AG04449 (cell line): ENCODE data around the gene PCDHGA1.
"Not testable (repeated sequence)": the region's sequence is repeated elsewhere in the genome, so short reads cannot be mapped to it uniquely, and the experiment has no call there.

Experiments used
- CTCF ChIA-PET: fragments of 350-600 bp; formaldehyde crosslinking; extraction: SDS; loops from one replicate; lab custom pipeline; 2021; ENCODE audit warnings: antibody characterized with exemption; lab: Yijun Ruan, JAX
- POLR2A ChIA-PET: fragments of 400-600, 350-600 bp; formaldehyde crosslinking; extraction: SDS; loops from one replicate; lab custom pipeline; 2020; ENCODE audit warnings: antibody characterized with exemption, inconsistent platforms; lab: Yijun Ruan, JAX
- DNase-seq: peaks from one replicate; pipeline ENCODE4 v3.0.0-alpha.2; 2010; ENCODE audit warnings: low read depth, low spot score
- H3K4me3 ChIP-seq: 2 replicates; pipeline ENCODE4 v1.5.1; 2011; ENCODE audit warnings: low read depth, mild to moderate bottlenecking, control low read depth, low read length
- TF ChIP-seq, protein P1 (sequence below): IDR thresholded peaks from one replicate; pipeline ENCODE4 v1.5.1; 2011; ENCODE audit warnings: mild to moderate bottlenecking, moderate library complexity, low read length, control low read depth, inconsistent platforms; ENCODE audit not compliant: insufficient read depth; ENCODE audit errors: missing control alignments

The PCDHGA1 gene

DNA sequence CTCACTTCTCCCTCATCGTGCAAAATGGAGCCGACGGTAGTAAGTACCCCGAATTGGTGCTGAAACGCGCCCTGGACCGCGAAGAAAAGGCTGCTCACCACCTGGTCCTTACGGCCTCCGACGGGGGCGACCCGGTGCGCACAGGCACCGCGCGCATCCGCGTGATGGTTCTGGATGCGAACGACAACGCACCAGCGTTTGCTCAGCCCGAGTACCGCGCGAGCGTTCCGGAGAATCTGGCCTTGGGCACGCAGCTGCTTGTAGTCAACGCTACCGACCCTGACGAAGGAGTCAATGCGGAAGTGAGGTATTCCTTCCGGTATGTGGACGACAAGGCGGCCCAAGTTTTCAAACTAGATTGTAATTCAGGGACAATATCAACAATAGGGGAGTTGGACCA, 101.0 kb downstream of the PCDHGA1 start:
- POLR2A ChIA-PET = interaction anchor here (1.6 kb wide), 1 partner anchor 126 kb away, joined by 11 read pairs; no protein-coding TSS in a partner anchor
- H3K4me3 ChIP-seq = peak overlapping the region; percentile 38
- no peak for DNase-seq
- CTCF ChIA-PET = interaction anchor here (1.2 to 9.2 kb wide), 25 partner anchors 8 to 137 kb away, joined by 3 to 196 read pairs (median 7); partner anchors contain the start of genes PCDHGA10, PCDHGA11, PCDHGA2 and PCDHGB3
- TF ChIP-seq, protein P1, sequence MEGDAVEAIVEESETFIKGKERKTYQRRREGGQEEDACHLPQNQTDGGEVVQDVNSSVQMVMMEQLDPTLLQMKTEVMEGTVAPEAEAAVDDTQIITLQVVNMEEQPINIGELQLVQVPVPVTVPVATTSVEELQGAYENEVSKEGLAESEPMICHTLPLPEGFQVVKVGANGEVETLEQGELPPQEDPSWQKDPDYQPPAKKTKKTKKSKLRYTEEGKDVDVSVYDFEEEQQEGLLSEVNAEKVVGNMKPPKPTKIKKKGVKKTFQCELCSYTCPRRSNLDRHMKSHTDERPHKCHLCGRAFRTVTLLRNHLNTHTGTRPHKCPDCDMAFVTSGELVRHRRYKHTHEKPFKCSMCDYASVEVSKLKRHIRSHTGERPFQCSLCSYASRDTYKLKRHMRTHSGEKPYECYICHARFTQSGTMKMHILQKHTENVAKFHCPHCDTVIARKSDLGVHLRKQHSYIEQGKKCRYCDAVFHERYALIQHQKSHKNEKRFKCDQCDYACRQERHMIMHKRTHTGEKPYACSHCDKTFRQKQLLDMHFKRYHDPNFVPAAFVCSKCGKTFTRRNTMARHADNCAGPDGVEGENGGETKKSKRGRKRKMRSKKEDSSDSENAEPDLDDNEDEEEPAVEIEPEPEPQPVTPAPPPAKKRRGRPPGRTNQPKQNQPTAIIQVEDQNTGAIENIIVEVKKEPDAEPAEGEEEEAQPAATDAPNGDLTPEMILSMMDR = no peak

DNA sequence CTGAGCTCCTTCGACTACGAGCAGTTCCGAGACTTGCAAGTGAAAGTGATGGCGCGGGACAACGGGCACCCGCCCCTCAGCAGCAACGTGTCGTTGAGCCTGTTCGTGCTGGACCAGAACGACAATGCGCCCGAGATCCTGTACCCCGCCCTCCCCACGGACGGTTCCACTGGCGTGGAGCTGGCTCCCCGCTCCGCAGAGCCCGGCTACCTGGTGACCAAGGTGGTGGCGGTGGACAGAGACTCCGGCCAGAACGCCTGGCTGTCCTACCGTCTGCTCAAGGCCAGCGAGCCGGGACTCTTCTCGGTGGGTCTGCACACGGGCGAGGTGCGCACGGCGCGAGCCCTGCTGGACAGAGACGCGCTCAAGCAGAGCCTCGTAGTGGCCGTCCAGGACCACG, 102.0 kb downstream of the PCDHGA1 start:
- CTCF ChIA-PET = interaction anchor here (1.1 to 9.2 kb wide), 7 partner anchors 11 to 126 kb away, joined by 3 to 196 read pairs (median 24); partner anchors contain the start of genes PCDHGA10, PCDHGA11, PCDHGB3 and PCDHGB7
- POLR2A ChIA-PET, H3K4me3 ChIP-seq: not testable (repeated sequence)

DNA sequence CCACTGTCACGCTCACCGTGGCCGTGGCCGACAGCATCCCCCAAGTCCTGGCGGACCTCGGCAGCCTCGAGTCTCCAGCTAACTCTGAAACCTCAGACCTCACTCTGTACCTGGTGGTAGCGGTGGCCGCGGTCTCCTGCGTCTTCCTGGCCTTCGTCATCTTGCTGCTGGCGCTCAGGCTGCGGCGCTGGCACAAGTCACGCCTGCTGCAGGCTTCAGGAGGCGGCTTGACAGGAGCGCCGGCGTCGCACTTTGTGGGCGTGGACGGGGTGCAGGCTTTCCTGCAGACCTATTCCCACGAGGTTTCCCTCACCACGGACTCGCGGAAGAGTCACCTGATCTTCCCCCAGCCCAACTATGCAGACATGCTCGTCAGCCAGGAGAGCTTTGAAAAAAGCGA, 102.4 kb downstream of the PCDHGA1 start:
- not testable (repeated sequence) for DNase-seq, H3K4me3 ChIP-seq
- POLR2A ChIA-PET = interaction anchor here (0.7 kb wide), 1 partner anchor 83 kb away, joined by 3 read pairs; no protein-coding TSS in a partner anchor
- CTCF ChIA-PET = interaction anchor here (1.1 to 9.2 kb wide), 5 partner anchors 11 to 126 kb away, joined by 3 to 196 read pairs (median 82); partner anchors contain the start of genes PCDHGA10, PCDHGA11 and PCDHGB7

More for the DNA sequence above, 102.0 kb downstream of the PCDHGA1 start:
- DNase-seq = not testable (repeated sequence)

DNA sequence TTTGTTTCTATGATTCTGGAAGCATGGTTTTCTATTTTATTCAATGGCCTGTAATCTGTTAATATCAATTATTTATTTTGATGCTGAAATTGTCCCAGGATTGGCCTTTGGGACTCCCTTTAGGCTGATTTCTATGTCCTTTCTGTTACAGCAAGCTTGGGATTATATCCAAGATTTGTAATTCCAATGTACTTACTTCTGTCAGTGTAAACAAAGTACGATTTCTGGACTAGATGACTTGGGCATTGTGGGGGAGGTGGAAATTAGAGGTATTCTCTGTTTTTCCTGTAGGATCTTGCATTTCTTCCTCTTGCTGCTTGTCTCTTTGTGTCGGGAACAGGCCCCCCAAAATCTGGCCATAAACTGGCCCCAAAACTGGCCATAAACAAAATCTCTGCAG, 103.7 kb downstream of the PCDHGA1 start:
- no peak overlapping the region for H3K4me3 ChIP-seq
- CTCF ChIA-PET = interaction anchor here (0.9 to 9.2 kb wide), 7 partner anchors 12 to 130 kb away, joined by 3 to 196 read pairs (median 4); partner anchors contain the start of genes PCDHGA10, PCDHGA11 and PCDHGB7
- POLR2A ChIA-PET = no interaction called here
- no peak for DNase-seq
- TF ChIP-seq, protein P1 = no peak

DNA sequence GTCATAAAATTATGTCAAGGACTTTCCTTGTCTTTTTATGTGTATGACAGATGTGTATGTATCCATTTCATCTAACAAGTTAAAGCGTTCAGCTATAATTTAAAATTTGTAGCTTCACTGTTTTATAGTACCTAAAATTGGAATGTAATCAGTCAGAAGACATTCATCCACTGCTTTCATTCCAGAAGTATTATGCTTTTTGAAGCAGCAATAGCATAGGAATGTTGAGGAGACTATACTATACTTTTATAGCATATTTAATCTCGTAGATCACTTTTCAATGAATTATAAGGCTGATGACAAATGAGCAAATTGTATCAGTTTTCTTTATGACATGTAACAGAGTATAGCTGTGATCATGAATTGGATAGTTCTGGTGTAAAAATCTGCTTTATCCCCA, 106.9 kb downstream of the PCDHGA1 start:
- TF ChIP-seq, protein P1 = no peak
- CTCF ChIA-PET = interaction anchor here (1.0 to 5.0 kb wide), 10 partner anchors 10 to 127 kb away, joined by 3 to 35 read pairs (median 4); partner anchors contain the start of gene PCDHGA11
- POLR2A ChIA-PET = interaction anchor here (0.9 to 1.2 kb wide), 3 partner anchors 39 to 84 kb away, joined by 4 to 6 read pairs (median 5); partner anchors contain the start of genes PCDHGC3 and PCDHGC5
- DNase-seq = no peak
- no peak overlapping the region for H3K4me3 ChIP-seq

DNA sequence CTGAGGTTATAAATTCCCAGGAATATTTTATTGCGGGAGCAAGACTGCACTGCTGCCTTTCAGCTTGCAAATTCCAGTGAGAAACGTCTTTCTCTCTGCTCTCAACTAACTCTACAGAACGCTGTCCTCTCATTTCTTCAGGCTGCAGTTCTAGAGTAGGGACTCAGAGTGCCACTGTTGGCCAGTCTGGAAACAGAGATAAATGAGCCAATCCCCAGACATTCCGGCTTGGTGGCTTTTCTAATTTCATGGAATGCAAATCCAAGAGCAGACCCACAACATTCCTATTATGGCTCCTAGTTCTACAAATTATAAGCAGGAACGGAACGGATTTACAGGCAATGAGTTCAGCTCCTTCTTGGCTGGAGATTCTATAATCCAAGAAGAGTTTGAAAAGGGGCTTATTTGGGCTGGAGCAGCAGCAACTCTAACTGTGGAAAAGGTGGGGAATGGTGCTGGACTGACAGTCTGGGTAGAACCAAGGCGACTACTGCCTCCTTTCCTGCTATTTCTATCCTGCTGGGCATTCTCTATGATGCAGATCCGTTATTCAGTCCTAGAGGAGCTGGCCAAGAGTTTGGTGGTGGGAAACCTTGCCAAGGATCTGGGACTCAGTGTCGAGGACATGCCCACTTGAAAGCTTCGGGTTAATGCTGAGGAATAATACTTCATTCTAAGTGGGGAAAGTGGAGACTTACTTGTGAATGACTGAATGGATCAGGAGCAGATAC, 109.3 kb downstream of the PCDHGA1 start:
- TF ChIP-seq, protein P1 = no peak
- DNase-seq = no peak
- ChIA-PET CTCF (interaction anchor here (0.8 to 5.0 kb wide), 11 partner anchors 9 to 118 kb away, joined by 3 to 35 read pairs (median 4); partner anchors contain the start of genes PCDHGA10, PCDHGA11, PCDHGA12 and PCDHGB7), POLR2A (interaction anchor here (0.7 kb wide), 1 partner anchor 118 kb away, joined by 4 read pairs; no protein-coding TSS in a partner anchor)
- H3K4me3 ChIP-seq = no peak overlapping the region

DNA sequence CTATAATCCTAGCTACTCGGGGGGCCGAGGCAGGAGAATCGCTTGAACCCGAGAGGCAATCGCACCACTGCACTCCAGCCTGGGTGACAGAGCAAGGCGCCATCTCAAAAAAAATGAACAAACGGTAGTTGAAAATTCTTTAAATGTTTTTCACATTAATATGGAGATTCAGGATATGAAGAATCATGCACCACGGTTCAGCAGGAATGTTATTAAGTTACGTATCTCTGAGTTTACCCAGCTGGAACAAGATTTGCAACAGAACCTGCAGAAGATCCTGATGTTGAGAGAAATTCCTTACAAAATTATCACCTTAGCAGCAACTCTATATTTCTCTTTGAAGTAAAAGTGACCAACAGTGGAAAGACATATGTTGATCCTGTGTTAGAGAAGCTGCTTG, 110.0 kb downstream of the PCDHGA1 start:
- POLR2A ChIA-PET = no interaction called here
- CTCF ChIA-PET = interaction anchor here (0.8 to 5.0 kb wide), 5 partner anchors 10 to 118 kb away, joined by 3 to 35 read pairs (median 12); partner anchors contain the start of genes PCDHGA10 and PCDHGA12
- TF ChIP-seq, protein P1 = no peak

More for the DNA sequence above, 110.0 kb downstream of the PCDHGA1 start:
- H3K4me3 ChIP-seq = no peak overlapping the region
- no peak for DNase-seq
